NCI-H128 (cell line): ENCODE results near the gene TMSB10.
"Not testable (repeated sequence)": the region's sequence is repeated elsewhere in the genome, so short reads cannot be mapped to it uniquely, and the experiment has no call there.

Source experiments
- DNase-seq: peaks from one replicate; lab custom pipeline; 2025; ENCODE audit not compliant: unreplicated experiment; lab: John Stamatoyannopoulos, UW

Gene TMSB10

GRCh38 chr2:84927275-84927627 is 21.8 kb downstream of the TMSB10 start:
- no peak for DNase-seq

GRCh38 chr2:84931384-84931821 is 25.9 kb downstream of the TMSB10 start:
- no peak for DNase-seq

DNA sequence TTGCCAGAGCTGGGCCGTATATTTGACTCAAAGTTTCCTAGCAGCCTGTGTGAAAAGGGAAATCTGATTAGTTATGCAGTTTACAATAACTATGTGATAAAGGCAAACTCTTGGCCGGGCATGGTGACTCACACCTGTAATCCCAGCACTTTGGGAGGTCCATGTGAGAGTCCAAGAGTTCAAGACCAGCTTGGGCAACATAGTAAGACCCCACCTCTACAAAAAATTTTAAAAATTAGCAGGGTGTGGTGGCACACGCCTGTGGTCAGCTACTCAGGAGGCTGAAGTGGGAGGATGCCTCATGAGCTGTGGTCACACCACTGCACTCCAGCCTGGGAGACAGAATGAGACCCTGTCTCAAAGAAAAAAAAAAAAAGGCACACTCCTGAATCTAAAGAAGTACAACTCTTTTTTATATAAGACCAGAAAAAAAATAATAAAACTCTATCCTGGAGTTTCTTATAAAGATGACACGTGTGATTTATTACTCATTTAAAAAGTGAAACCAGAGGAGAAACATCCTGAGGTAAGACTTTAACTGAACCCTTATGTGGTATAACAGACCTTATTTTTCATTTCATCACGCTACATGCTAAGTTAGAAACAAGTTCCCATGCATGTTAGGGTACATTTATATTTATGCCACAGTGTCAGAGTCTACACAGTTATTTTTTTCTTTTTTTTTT is 32.9 kb downstream of the TMSB10 start:
- DNase-seq = no peak

DNA sequence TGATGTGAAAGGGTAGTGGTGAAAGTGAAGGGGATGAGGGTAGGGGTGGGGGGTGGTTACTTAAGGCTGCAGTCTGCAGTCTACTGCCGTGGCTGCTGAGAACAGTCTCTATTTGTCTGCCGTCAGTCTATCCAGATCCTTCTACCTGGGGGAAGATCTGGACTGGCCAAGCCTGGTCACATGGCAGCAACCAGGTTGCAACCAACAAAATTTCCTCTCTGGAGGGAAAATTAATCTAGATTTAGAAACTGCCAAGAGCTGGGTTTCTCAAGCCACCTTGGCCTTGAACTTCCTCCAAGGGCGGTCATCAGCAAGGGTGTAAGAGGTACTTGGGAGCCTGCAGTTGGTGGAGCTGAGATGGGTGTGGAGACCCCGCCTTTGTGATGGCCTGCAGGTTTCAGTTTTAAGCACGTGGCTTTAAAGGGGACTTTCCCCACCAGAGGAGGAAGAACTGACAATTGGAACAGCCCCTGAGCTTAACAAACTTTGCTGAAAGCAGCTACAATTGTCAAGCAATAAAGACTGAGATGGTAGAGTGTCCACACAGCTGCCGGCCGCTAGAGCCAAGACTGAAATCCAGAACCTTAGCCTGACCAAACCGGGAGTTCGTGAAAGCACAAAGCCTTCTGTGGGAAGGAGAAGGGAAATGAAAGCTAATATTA is 34.1 kb downstream of the TMSB10 start:
- DNase-seq = no peak

DNA sequence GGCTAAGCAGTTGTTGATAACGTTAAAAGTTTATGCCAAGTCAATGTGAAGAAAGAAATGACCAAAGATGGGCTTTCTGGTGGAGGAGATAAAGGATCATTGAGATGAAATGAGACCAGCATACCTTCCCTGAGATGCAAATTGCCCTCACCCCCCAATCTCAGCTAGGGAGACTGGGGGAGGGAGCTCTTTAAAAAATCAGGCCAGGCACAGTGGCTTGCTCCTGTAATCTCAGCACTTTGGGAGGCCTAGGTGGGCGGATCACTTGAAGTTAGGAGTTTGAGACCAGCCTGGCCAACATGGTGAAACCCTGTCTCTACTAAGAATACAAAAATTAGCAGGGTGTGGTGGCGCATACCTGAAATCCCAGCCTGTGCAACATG is 34.6 kb downstream of the TMSB10 start:
- DNase-seq = no peak

DNA sequence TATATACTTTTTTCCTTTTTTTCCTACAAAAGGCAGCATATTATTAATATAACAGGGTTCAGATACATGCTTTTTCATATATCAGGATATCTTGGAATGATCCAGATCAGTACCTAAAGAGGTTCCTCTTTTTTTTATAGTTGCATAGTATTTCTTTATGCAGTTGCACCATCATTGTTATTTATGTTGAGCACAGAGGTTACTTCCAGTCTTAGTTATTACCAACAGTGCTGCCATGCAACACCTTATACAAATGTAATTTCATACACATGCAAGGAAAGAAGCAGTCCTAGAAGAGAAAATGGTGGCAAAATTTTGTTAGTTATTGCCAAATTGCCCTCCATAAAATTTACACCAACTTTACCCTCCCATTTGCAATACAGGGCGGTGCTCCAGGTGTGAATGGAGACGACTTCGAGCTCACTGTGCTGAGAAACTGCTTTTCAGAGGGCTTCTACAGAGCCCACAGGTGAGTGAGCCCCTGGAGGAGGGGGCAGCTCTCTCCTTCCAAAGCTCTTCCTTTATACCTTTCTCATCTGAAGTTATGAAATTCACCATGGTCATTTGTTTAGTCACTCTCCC is 35.5 kb downstream of the TMSB10 start:
- DNase-seq = no peak

GRCh38 chr2:84942166-84942565 is 36.7 kb downstream of the TMSB10 start:
- DNase-seq = no peak

GRCh38 chr2:84942964-84943421 is 37.5 kb downstream of the TMSB10 start:
- DNase-seq = no peak

DNA sequence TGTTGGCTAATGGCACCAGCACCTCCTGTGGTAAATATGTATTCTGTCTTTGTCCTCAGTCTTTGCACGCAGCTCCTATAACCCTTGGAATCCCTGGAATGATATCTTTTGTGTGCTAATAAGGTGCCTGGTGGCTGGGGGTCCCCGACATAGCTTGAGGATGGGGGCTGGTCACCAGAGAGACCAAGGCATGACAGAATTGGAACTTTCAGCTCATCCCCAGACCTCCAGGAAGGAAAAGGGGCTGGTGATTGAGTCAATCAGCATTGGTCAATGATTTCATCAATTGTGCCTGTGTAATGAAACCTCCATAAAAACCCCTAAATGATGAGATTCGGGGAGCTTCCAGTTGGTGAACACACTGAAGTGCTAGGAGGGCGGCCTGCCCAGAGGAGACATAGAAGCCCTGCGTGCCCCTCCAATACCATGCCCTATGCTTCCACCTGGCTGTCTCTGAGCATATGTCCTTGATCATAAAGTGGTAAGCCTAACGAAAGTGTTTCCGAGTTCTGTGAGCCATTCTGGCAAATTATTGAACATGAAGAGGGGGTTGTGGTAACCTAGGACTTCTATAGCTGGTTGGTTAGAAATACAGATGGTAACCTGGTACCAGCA is 38.9 kb downstream of the TMSB10 start:
- DNase-seq = no peak

DNA sequence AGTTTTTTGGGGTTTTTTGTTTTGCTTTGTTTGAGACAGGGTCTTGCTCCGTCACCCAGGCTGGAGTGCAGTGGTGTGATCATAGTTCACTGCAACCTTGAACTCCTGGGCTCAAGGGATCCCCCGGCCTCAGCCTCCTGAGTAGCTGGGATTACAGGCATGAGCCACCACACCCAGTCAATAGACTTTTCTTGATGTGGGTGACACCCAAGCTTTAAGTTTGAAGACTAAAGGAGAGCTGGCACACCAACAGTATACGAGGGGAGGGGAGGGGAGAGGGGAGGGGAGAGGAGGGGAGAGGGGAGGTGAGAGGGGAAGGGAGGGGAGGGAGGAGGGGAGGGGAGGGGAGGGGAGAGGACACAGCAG is 40.4 kb downstream of the TMSB10 start:
- not testable (repeated sequence) for DNase-seq

DNA sequence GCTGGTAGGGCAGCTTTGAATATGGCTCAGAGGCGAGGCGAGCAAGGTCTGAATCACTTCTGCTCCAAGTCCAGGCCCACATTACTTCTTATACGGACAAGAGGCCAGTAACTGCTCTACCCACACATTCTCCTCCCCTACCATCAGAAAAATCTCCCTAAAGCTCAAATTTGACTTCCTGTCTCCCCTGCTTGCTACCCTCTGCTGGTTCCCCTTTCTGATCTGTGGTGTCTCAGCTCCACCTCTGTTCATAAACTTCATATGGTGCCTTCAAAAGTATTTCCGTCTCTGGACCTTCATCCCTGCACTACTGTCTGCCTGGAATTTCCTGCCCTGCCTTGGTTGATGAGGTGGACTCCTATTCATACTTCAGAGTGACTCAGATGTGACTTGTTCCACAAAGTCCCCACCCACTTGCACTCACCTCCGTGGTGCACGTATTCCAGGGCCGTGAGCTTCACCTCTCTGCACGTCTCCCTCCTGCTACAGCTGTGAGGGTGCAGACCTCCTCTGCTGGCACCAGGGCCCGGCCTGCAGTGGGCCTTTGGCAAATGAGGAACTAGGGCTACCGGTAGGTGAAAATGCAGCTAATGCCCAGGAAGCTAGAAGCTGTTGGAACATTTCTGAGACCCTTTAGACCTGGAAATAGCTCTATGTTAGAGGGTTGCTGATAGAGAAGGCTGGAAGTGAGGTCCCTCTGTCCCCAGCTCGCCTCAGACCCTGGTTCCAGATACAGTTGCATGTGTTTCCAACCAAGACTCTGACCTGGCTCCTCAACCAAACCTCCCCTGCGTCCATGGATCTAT is 41.0 kb downstream of the TMSB10 start:
- no peak for DNase-seq

GRCh38 chr2:84947010-84947593 is 41.6 kb downstream of the TMSB10 start:
- no peak for DNase-seq

DNA sequence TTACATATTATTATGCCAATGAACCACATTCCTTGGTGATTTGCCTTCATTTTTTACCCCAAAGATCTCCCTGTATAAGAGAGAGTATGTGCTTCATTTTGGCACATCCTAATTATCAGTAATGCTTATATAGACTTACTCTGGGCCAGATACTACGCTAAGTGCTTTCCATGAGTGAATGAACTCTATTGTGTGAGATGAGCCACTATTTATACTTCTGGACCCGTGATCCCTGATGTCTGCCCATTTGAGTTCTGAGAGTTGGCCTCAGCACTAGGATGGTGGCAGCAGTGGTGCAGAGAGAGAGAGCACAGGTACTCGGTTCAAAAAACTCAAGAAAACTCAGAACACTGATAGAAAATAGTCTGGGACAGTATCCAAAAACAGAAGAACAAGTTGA is 48.1 kb downstream of the TMSB10 start:
- no peak for DNase-seq

GRCh38 chr2:84954329-84954728 is 48.9 kb downstream of the TMSB10 start:
- no peak for DNase-seq
